HepG2 (cell line): ENCODE measurements around the gene ARID1A. TPM values are rescaled to one million over a fixed set of nuclear protein-coding genes. Genes with fewer than 3 reads are reported as not detected.

Experiments used
- CENPT ChIP-seq: sonication (generic); formaldehyde crosslinking; IDR thresholded peaks from 2 replicates; pipeline ENCODE4 v1.8.0; 2022; ENCODE audit warnings: low read depth, mild to moderate bottlenecking, moderate library complexity, missing genetic modification reagents
- CREB3 ChIP-seq: sonication (generic); formaldehyde crosslinking; IDR thresholded peaks from 2 replicates; pipeline ENCODE4 v1.5.0; 2020; ENCODE audit warnings: missing genetic modification reagents
- ELF4 ChIP-seq: sonication (generic); formaldehyde crosslinking; IDR thresholded peaks from 2 replicates; pipeline ENCODE4 v1.5.0; 2020; ENCODE audit warnings: missing genetic modification reagents, mild to moderate bottlenecking, moderate library complexity, borderline replicate concordance
- GABPA ChIP-seq, 2 experiments: IDR thresholded peaks; 2 replicates each; pipeline ENCODE4 v1.6.1; 2011 to 2016; ENCODE audit warnings: low read depth in 2 of 2, low read length in 1 of 2, missing biosample characterization in 1 of 2, missing genetic modification characterization in 1 of 2
- HMGA1 ChIP-seq: sonication (generic); formaldehyde crosslinking; conservative IDR thresholded peaks from 2 replicates; pipeline ENCODE4 v1.4.0; 2020; ENCODE audit warnings: missing genetic modification reagents
- ISX ChIP-seq: sonication (generic); formaldehyde crosslinking; conservative IDR thresholded peaks from 2 replicates; pipeline ENCODE4 v1.5.0; 2020; ENCODE audit warnings: missing genetic modification reagents
- MBD4 ChIP-seq: IDR thresholded peaks from 2 replicates; pipeline ENCODE4 v1.6.1; 2012; ENCODE audit warnings: low read length, inconsistent platforms, borderline replicate concordance
- NR1H2 ChIP-seq: sonication (generic); formaldehyde crosslinking; IDR thresholded peaks from 2 replicates; pipeline ENCODE4 v1.8.1; 2022; ENCODE audit warnings: low read depth, missing genetic modification reagents, borderline replicate concordance
- NRL ChIP-seq: sonication (generic); formaldehyde crosslinking; IDR thresholded peaks from 2 replicates; pipeline ENCODE4 v1.5.0; 2020; ENCODE audit warnings: missing genetic modification reagents, mild to moderate bottlenecking, moderate library complexity, borderline replicate concordance
- PHF8 ChIP-seq: sonication (generic); formaldehyde crosslinking; IDR thresholded peaks from 2 replicates; pipeline ENCODE4 v1.5.0; 2020; ENCODE audit warnings: missing genetic modification reagents
- PPARG ChIP-seq: conservative IDR thresholded peaks from 2 replicates; pipeline ENCODE4 v1.6.1; 2016; ENCODE audit warnings: missing biosample characterization, missing genetic modification reagents
- RBAK ChIP-seq: sonication (generic); formaldehyde crosslinking; IDR thresholded peaks from 2 replicates; pipeline ENCODE4 v1.5.1; 2020; ENCODE audit warnings: mild to moderate bottlenecking, missing genetic modification reagents
- RBM22 ChIP-seq: fragments of 200-400 bp; formaldehyde crosslinking; optimal IDR thresholded peaks from 2 replicates; pipeline ENCODE3; 2017; ENCODE audit warnings: mild to moderate bottlenecking, low read length, moderate library complexity
- RFX1 ChIP-seq: fragments of 450-650 bp; IDR thresholded peaks from 2 replicates; pipeline ENCODE4 v1.6.1; 2017
- RFX3 ChIP-seq: IDR thresholded peaks from 2 replicates; pipeline ENCODE4 v1.6.1; 2016; ENCODE audit warnings: missing biosample characterization, missing genetic modification reagents
- SKI ChIP-seq: fragments of 450-650 bp; IDR thresholded peaks from one replicate; pipeline ENCODE4 v1.6.1; 2018; ENCODE audit warnings: mild to moderate bottlenecking; ENCODE audit not compliant: partially characterized antibody
- ZMYM3 ChIP-seq: sonication (generic); formaldehyde crosslinking; IDR thresholded peaks from 2 replicates; pipeline ENCODE4 v1.5.1; 2020; ENCODE audit warnings: mild to moderate bottlenecking, missing genetic modification reagents
- ZNF205 ChIP-seq: IDR thresholded peaks from 2 replicates; pipeline ENCODE4 v1.6.1; 2018; ENCODE audit warnings: missing biosample characterization, missing genetic modification reagents
- ZNF317 ChIP-seq: sonication (generic); formaldehyde crosslinking; IDR thresholded peaks from 2 replicates; pipeline ENCODE4 v1.5.0; 2020; ENCODE audit warnings: mild to moderate bottlenecking, missing genetic modification reagents
- ZNF333 ChIP-seq: sonication (generic); formaldehyde crosslinking; IDR thresholded peaks from 2 replicates; pipeline ENCODE4 v1.4.0; 2020; ENCODE audit warnings: mild to moderate bottlenecking, missing genetic modification reagents, borderline replicate concordance
- ZNF33A ChIP-seq: sonication (generic); formaldehyde crosslinking; IDR thresholded peaks from 2 replicates; pipeline ENCODE4 v1.5.1; 2020; ENCODE audit warnings: missing genetic modification reagents, mild to moderate bottlenecking, moderate library complexity, borderline replicate concordance
- ZNF382 ChIP-seq: sonication (generic); formaldehyde crosslinking; IDR thresholded peaks from 2 replicates; pipeline ENCODE4 v1.5.0; 2020; ENCODE audit warnings: missing genetic modification reagents, mild to moderate bottlenecking, borderline replicate concordance
- ZNF558 ChIP-seq: sonication (generic); formaldehyde crosslinking; IDR thresholded peaks from 2 replicates; pipeline ENCODE4 v1.9.0; 2022; ENCODE audit warnings: mild to moderate bottlenecking, missing genetic modification reagents, borderline replicate concordance
- ZNF747 ChIP-seq: sonication (generic); formaldehyde crosslinking; IDR thresholded peaks from 2 replicates; pipeline ENCODE4 v1.8.1; 2023; ENCODE audit warnings: missing genetic modification reagents, mild to moderate bottlenecking, borderline replicate concordance
- ZSCAN12 ChIP-seq: sonication (generic); formaldehyde crosslinking; IDR thresholded peaks from 2 replicates; pipeline ENCODE4 v1.9.0; 2021; ENCODE audit warnings: mild to moderate bottlenecking, missing genetic modification reagents
- polyA plus RNA-seq, 8 experiments: library from polyadenylated mRNA; depleted of rRNA in 3 of 8; stranded (reverse) in 7 of 8; unstranded in 1 of 8; fragments of >200 nt; fragmentation: Illumina TruSeq in 4 of 8; extraction: Trizol in 4 of 8; gene quantifications; 2 replicates each; pipeline versions ENCODE4 v1.2.1 to v1.2.3, GENCODE V29; 2011 to 2016; ENCODE audit warnings: low read depth in 4 of 8, missing spikeins in 1 of 8, mixed read lengths in 1 of 8; ENCODE audit not compliant: insufficient read depth in 1 of 8
- total RNA-seq, 5 experiments: library from RNA; depleted of rRNA; stranded (reverse); fragments of >200 nt; fragmentation: Illumina TruSeq; extraction: Trizol; gene quantifications; 2 replicates each; pipeline ENCODE4 v1.2.3, GENCODE V29; 2016; ENCODE audit warnings: low read depth in 1 of 5
- TF ChIP-seq, protein P1 (sequence below): IDR thresholded peaks from 2 replicates; pipeline ENCODE4 v1.4.0; 2020; ENCODE audit warnings: mild to moderate bottlenecking, missing genetic modification reagents

Gene ARID1A
- total and polyA plus RNA-seq, 2 of the 13 experiments (the other 11 are each of a cell fraction or from before 2014, with no cell fraction given): 11.9 to 15.9 TPM

DNA sequence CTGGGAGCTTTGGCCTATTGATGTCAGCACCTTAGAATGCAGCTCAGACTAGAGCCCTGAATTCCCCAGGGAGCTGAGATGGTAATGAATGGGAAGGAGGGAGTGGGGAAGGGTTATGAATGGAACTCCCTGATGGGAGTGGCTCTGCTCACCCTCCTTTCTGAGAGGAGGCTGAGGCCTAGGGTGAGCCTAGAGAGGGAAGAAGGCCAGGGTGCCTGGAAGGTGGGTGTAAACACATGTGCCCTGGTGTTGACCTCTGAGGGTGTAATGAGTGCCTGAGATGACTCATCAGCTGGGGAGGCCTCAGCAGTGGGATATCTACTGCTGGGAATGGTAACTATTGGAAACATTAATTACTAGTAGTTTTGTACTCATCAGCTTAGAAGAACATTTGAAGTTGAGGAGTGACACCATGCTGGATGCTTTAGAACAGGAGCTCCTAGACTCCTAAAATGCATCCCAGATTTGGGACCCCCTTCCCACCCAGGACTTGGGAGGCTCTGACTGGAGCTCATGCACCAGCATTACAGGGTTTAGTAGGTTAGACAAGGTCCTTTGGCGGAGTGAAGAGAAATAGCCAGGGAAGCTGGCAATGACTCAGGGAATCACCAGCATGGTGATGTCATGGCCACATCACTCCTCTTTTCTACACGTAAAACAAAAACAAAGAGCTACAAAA is 76.0 kb downstream of the ARID1A start (continued):
- TF ChIP-seq, protein P1, sequence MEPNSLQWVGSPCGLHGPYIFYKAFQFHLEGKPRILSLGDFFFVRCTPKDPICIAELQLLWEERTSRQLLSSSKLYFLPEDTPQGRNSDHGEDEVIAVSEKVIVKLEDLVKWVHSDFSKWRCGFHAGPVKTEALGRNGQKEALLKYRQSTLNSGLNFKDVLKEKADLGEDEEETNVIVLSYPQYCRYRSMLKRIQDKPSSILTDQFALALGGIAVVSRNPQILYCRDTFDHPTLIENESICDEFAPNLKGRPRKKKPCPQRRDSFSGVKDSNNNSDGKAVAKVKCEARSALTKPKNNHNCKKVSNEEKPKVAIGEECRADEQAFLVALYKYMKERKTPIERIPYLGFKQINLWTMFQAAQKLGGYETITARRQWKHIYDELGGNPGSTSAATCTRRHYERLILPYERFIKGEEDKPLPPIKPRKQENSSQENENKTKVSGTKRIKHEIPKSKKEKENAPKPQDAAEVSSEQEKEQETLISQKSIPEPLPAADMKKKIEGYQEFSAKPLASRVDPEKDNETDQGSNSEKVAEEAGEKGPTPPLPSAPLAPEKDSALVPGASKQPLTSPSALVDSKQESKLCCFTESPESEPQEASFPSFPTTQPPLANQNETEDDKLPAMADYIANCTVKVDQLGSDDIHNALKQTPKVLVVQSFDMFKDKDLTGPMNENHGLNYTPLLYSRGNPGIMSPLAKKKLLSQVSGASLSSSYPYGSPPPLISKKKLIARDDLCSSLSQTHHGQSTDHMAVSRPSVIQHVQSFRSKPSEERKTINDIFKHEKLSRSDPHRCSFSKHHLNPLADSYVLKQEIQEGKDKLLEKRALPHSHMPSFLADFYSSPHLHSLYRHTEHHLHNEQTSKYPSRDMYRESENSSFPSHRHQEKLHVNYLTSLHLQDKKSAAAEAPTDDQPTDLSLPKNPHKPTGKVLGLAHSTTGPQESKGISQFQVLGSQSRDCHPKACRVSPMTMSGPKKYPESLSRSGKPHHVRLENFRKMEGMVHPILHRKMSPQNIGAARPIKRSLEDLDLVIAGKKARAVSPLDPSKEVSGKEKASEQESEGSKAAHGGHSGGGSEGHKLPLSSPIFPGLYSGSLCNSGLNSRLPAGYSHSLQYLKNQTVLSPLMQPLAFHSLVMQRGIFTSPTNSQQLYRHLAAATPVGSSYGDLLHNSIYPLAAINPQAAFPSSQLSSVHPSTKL: peak; percentile 76
- TF ChIP-seq RBM22 (no peak), CENPT (no peak), ZNF558 (CRISPR knock-in tag) (no peak), PHF8 (CRISPR knock-in tag) (no peak), CREB3 (CRISPR knock-in tag) (no peak), ISX (CRISPR knock-in tag) (no peak), ZMYM3 (CRISPR knock-in tag) (no peak), ZNF747 (no peak), NR1H2 (CRISPR knock-in tag) (no peak), ZNF33A (CRISPR knock-in tag) (no peak), SKI (no peak), GABPA (IDR thresholded peaks at IDR 0.05; ENCODE audit: low read depth, low read length) (no peak), GABPA (CRISPR knock-in tag; IDR thresholded peaks at IDR 0.05; ENCODE audit: low read depth) (no peak), ZSCAN12 (CRISPR knock-in tag) (no peak), NRL (CRISPR knock-in tag) (no peak), ZNF333 (CRISPR knock-in tag) (no peak), ZNF205 (CRISPR knock-in tag) (no peak), RFX1 (peak; percentile 16; the same call in 1 of the 2 replicates), RBAK (CRISPR knock-in tag) (no peak), ELF4 (CRISPR knock-in tag) (no peak), PPARG (CRISPR knock-in tag) (no peak), RFX3 (CRISPR knock-in tag) (0 out of 2 replicates have a peak, but pooled peaks have one; percentile 41), HMGA1 (CRISPR knock-in tag) (no peak), ZNF317 (CRISPR knock-in tag) (no peak), ZNF382 (CRISPR knock-in tag) (no peak), MBD4 (no peak)
